Measurements from ENCODE around the gene RELN.

Gene RELN

GRCh38 chr7:103712991-103713778 is 276.3 kb downstream of the RELN start:
- no peak for DNase-seq

- DNase-seq = no peak
Observed at GRCh38 chr7:103711413-103711812, 278.0 kb downstream of the RELN start.

GRCh38 chr7:103710247-103710646 is 279.2 kb downstream of the RELN start:
- no peak for DNase-seq

GRCh38 chr7:103706805-103707204 is 282.7 kb downstream of the RELN start:
- no peak for DNase-seq

- no peak for DNase-seq
Observed at GRCh38 chr7:103705542-103705941, 283.9 kb downstream of the RELN start.

GRCh38 chr7:103704701-103705100 is 284.8 kb downstream of the RELN start:
- DNase-seq = no peak

GRCh38 chr7:103702982-103703381 is 286.5 kb downstream of the RELN start:
- no peak for DNase-seq

- DNase-seq = no peak
Observed at GRCh38 chr7:103702454-103702853, 287.0 kb downstream of the RELN start.

- DNase-seq = no peak
Observed at GRCh38 chr7:103699032-103699431, 290.4 kb downstream of the RELN start.

- DNase-seq = no peak
Observed at GRCh38 chr7:103698064-103698463, 291.4 kb downstream of the RELN start.

GRCh38 chr7:103695521-103695920 is 293.9 kb downstream of the RELN start:
- no peak for DNase-seq

- DNase-seq = no peak
Observed at GRCh38 chr7:103694304-103694703, 295.2 kb downstream of the RELN start.

- DNase-seq = no peak
Observed at GRCh38 chr7:103691291-103691690, 298.2 kb downstream of the RELN start.

- DNase-seq = no peak
Observed at GRCh38 chr7:103690242-103690974, 299.1 kb downstream of the RELN start.

GRCh38 chr7:103689255-103689654 is 300.2 kb downstream of the RELN start:
- no peak for DNase-seq

- DNase-seq = no peak
Observed at GRCh38 chr7:103687951-103688350, 301.5 kb downstream of the RELN start.

- DNase-seq = no peak
Observed at GRCh38 chr7:103687272-103687671, 302.2 kb downstream of the RELN start.

- DNase-seq = no peak
Observed at GRCh38 chr7:103686763-103687162, 302.7 kb downstream of the RELN start.

- no peak for DNase-seq
Observed at GRCh38 chr7:103686064-103686463, 303.4 kb downstream of the RELN start.

- no peak for DNase-seq
Observed at GRCh38 chr7:103685646-103686045, 303.8 kb downstream of the RELN start.

- DNase-seq = no peak
Observed at GRCh38 chr7:103683348-103683747, 306.1 kb downstream of the RELN start.

GRCh38 chr7:103680161-103681144 is 309.0 kb downstream of the RELN start:
- DNase-seq = no peak
